GM12878 (cell line): ENCODE results near the gene TTC22. TPM values are rescaled to one million over a fixed set of nuclear protein-coding genes. Genes with fewer than 3 reads are reported as not detected.

ENCODE experiments used
- BACH1 ChIP-seq: fragments of 450-650 bp; IDR thresholded peaks from 2 replicates; pipeline ENCODE4 v1.6.1; 2017; ENCODE audit warnings: mild to moderate bottlenecking, borderline replicate concordance
- BMI1 ChIP-seq: fragments of 450-650 bp; IDR thresholded peaks from 2 replicates; pipeline ENCODE4 v1.6.1; 2016; ENCODE audit warnings: mild to moderate bottlenecking, moderate library complexity, borderline replicate concordance
- CTCF ChIP-seq, 3 experiments: IDR thresholded peaks in 2 of 3; conservative IDR thresholded peaks in 1 of 3; 2 replicates each; pipeline ENCODE4 v1.5.1; 2011; ENCODE audit warnings: low read depth in 3 of 3, low read length in 3 of 3, mild to moderate bottlenecking in 3 of 3, control low read depth in 2 of 3, moderate library complexity in 2 of 3, inconsistent platforms in 1 of 3, mixed read lengths in 1 of 3; ENCODE audit not compliant: control insufficient read depth in 2 of 3, insufficient read depth in 1 of 3; ENCODE audit errors: extremely low read depth in 1 of 3
- DPF2 ChIP-seq: fragments of 450-650 bp; IDR thresholded peaks from 2 replicates; pipeline ENCODE4 v1.6.1; 2017; ENCODE audit warnings: mild to moderate bottlenecking
- HSF1 ChIP-seq: fragments of 150-350 bp; IDR thresholded peaks from 2 replicates; pipeline ENCODE4 v1.6.1; 2014; ENCODE audit warnings: mild to moderate bottlenecking, low read depth, low read length
- MAX ChIP-seq: IDR thresholded peaks from 2 replicates; pipeline ENCODE4 v1.6.1; 2012; ENCODE audit warnings: low read depth, low read length, improper control_type of control experiment
- MLLT1 ChIP-seq: fragments of 450-650 bp; IDR thresholded peaks from 2 replicates; pipeline ENCODE4 v1.6.1; 2016; ENCODE audit warnings: mild to moderate bottlenecking
- SMC3 ChIP-seq: IDR thresholded peaks from 2 replicates; pipeline ENCODE4 v1.6.1; 2011; ENCODE audit warnings: low read length, improper control_type of control experiment, borderline replicate concordance
- SP1 ChIP-seq: IDR thresholded peaks from one replicate; pipeline ENCODE4 v1.6.1; 2011; ENCODE audit warnings: low read depth, low read length
- YY1 ChIP-seq: IDR thresholded peaks from 2 replicates; pipeline ENCODE4 v1.6.1; 2011; ENCODE audit warnings: low read depth, mild to moderate bottlenecking, low read length
- ZNF207 ChIP-seq: fragments of 450-650 bp; IDR thresholded peaks from 2 replicates; pipeline ENCODE4 v1.6.1; 2014; ENCODE audit warnings: antibody characterized with exemption, mild to moderate bottlenecking, borderline replicate concordance
- ZNF622 ChIP-seq: fragments of 450-650 bp; IDR thresholded peaks from 2 replicates; pipeline ENCODE4 v1.6.1; 2017; ENCODE audit warnings: mild to moderate bottlenecking, inconsistent platforms
- polyA plus RNA-seq, 11 experiments: library from polyadenylated mRNA; depleted of rRNA in 4 of 11; unstranded in 6 of 11; stranded (reverse) in 5 of 11; fragments of >200 nt; fragmentation: Nextera tagmentation in 4 of 11; fragmentation: Illumina TruSeq in 1 of 11; extraction: Ambion mirVana in 4 of 11; extraction: Trizol in 1 of 11; gene quantifications; 1 replicate in 1 of 11; 2 replicates in 10 of 11; pipeline versions ENCODE4 v1.2.1 to v1.2.3, GENCODE V29; 2011 to 2016; ENCODE audit warnings: inconsistent platforms in 2 of 11, missing spikeins in 2 of 11, low read depth in 1 of 11
- total RNA-seq, 4 experiments: library from RNA; depleted of rRNA in 3 of 4; stranded (reverse); fragments of >200 nt in 3 of 4; fragmentation: Illumina TruSeq in 1 of 4; extraction: Trizol in 1 of 4; gene quantifications; 2 replicates each; pipeline versions ENCODE4 v1.2.1 to v1.2.3, GENCODE V29; 2013 to 2021

Gene TTC22
- total and polyA plus RNA-seq, 10 of the 15 experiments (the other 5 are each of a cell fraction or from before 2014, with no cell fraction given): 0.64 to 5.1 (median 1.9) TPM

- TF ChIP-seq MAX (no peak), CTCF (IDR thresholded peaks at IDR 0.05 in 2 of 3, conservative IDR thresholded peaks at IDR 0.05 in 1 of 3; ENCODE audit: control insufficient read depth in 2 of 3, extremely low read depth in 1 of 3, insufficient read depth in 1 of 3, low read depth in 3 of 3, low read length in 3 of 3) (no peak), YY1 (no peak), BMI1 (no peak), HSF1 (no peak), ZNF622 (no peak), MLLT1 (no peak), SMC3 (no peak), SP1 (no peak), BACH1 (no peak), DPF2 (no peak), ZNF207 (no peak)
These were observed 43.3 kb downstream of the TTC22 start (continued) for GRCh38 chr1:54757833-54758232.
